A673 (cell line): Measurements from ENCODE around the gene CA6.

ENCODE experiments used
- CTCF ChIP-seq: fragments of 300-800, 200-600 bp; sonication (generic); conservative IDR thresholded peaks from 2 replicates; pipeline ENCODE4 v1.5.1; 2017; ENCODE audit warnings: low read depth, mild to moderate bottlenecking, antibody characterized with exemption, low read length, moderate library complexity, mixed read lengths
- EZH2 ChIP-seq: fragments of 200-600 bp; sonication (generic); IDR thresholded peaks from 2 replicates; pipeline ENCODE4 v1.6.1; 2017; ENCODE audit warnings: borderline replicate concordance, low read depth, mild to moderate bottlenecking, mixed read lengths, antibody characterized with exemption, low read length; ENCODE audit not compliant: poor library complexity, severe bottlenecking

DNA sequence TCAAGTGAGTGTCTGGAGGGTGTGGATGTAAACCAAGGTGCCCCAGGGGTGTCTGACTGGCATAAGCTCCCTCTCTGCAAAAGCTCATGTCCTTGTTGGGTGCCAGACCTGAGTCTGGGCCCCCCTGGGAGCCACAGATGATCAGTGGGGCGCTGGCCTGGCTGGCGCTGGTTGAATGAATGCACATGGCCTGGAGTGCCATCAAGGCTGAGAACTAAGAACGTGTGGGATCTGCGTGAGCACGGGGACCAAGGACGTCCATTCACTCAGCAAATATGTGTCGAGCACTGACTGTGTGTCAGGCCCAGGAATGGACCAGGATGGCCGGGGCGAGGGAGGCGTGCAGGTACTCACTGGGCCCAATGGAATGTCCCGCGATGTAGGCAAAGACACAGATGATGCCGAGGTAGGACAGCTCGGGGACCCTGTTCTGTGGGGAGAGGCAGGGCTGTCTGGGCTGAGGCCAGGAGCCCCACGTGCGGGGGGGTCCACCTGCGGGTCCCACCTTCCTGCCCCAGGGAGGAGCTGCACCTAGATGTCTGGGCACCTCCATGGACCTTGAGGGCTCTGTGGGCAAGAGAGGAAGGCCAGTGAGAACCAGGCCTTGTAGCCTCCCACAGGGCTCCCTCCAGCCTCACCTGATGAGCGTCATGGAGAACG, 61.4 kb downstream of the CA6 start:
- no peak for TF ChIP-seq EZH2
- TF ChIP-seq CTCF, result no peak
